Body of pancreas (tissue), 4 donors: Measurements from ENCODE around the gene PFDN1. TPM values are rescaled to one million over a fixed set of nuclear protein-coding genes. Genes with fewer than 3 reads are reported as not detected.
A peak's percentile ranks its signal among the peaks of the same experiment; 100 is the strongest.

Experiments
- ATAC-seq: fragments of 150-250 bp; one replicate; pipeline ENCODE4 v1.9.1; 2016
- DNase-seq, 4 donors: peaks; one replicate each; pipeline ENCODE4 v3.0.0-alpha.2; 2019
- H3K27ac ChIP-seq, 4 donors: fragments of 200-600 bp; sonication (generic); 1 replicate in 3 of 4; 2 replicates in 1 of 4; pipeline versions ENCODE4 v1.5.1 to v1.6.1; 2016 to 2019; ENCODE audit warnings: mild to moderate bottlenecking in 1 of 4, mixed read lengths in 1 of 4, moderate library complexity in 1 of 4
- H3K27me3 ChIP-seq, 2 donors: fragments of 200-600 bp; sonication (generic); one replicate each; pipeline ENCODE4 v1.6.0; 2016; ENCODE audit warnings: mild to moderate bottlenecking in 1 of 2
- H3K36me3 ChIP-seq, 2 donors: fragments of 200-600 bp; sonication (generic); replicated peaks in 1 of 2; 2 replicates each; pipeline ENCODE4 v1.5.1; 2016; ENCODE audit warnings: low read depth in 2 of 2; ENCODE audit not compliant: insufficient read depth in 1 of 2
- H3K4me1 ChIP-seq: fragments of 200-600 bp; sonication (generic); one replicate; pipeline ENCODE4 v1.6.0; 2016
- H3K4me3 ChIP-seq, 2 donors: fragments of 200-600 bp; sonication (generic); 1 replicate in 1 of 2; 2 replicates in 1 of 2; pipeline ENCODE4 v1.5.1; 2016 to 2019
- H3K9me3 ChIP-seq, 3 donors: fragments of 200-600 bp; sonication (generic); 1 replicate in 2 of 3; 2 replicates in 1 of 3; pipeline ENCODE4 v1.5.1; 2016
- CTCF ChIP-seq, 7 experiments: fragments of 450-650 bp in 4 of 7; fragments of 200-600 bp in 3 of 7; sonication (generic) in 3 of 7; IDR thresholded peaks; one replicate each; pipeline ENCODE4 v1.5.1; 2016 to 2019; ENCODE audit warnings: antibody characterized with exemption in 7 of 7
- POLR2A ChIP-seq, 3 donors: fragments of 450-650 bp; IDR thresholded peaks; one replicate each; pipeline ENCODE4 v1.6.1; 2016; ENCODE audit warnings: antibody characterized with exemption in 3 of 3, mild to moderate bottlenecking in 2 of 3
- WGBS, 2 donors: methylation state at CpG; one replicate each; pipeline ENCODE4 v1.1.5; 2017; 5-methylcytosine and 5-hydroxymethylcytosine counted together
- intact Hi-C: fragments of 100-400 bp; cut with DNase I; formaldehyde crosslinking; loops from one replicate; pipeline ENCODE4 v1.15.1; 2023
- total RNA-seq, 2 donors: library from RNA; depleted of rRNA; stranded (reverse); fragments of >200 nt; gene quantifications; one replicate each; pipeline ENCODE4 v1.1.0, GENCODE V29; 2016

Gene PFDN1
- total RNA-seq, 2 donors from 2014 or later: 37.6 to 54.1 TPM

- H3K4me1 ChIP-seq: peaks cover 53% of the 10 kb centered on the region
- TF ChIP-seq POLR2A (IDR thresholded peaks at IDR 0.05) (no peak), CTCF (IDR thresholded peaks at IDR 0.05) (peak; percentile 21 to 55 (median 47))
- no peak overlapping the region for H3K4me3 ChIP-seq
- no peak for ATAC-seq
- no peaks in the 10 kb centered on the region for H3K9me3 ChIP-seq
- H3K27me3 ChIP-seq: no peaks in the 10 kb centered on the region
- DNase-seq: peak; percentile 62 to 71 (median 66)
- H3K27ac ChIP-seq: peak overlapping the region in 3 of 4 donors; percentile 51 to 74 (median 69)
- 54 to 56% methylated on average over 10 to 11 of the region's 11 CpGs for WGBS, 2 donors
- no peaks in the 10 kb centered on the region for H3K36me3 ChIP-seq
- intact Hi-C loops: no loop called here
Observed at GRCh38 chr5:140239939-140240700, 62.8 kb downstream of the PFDN1 start.

GRCh38 chr5:140239461-140239860 is 63.4 kb downstream of the PFDN1 start:
- Histone ChIP-seq H3K27ac (no peak overlapping the region), H3K4me3 (no peak overlapping the region), H3K36me3 (no peaks in the 10 kb centered on the region), H3K27me3 (no peaks in the 10 kb centered on the region), H3K9me3 (no peaks in the 10 kb centered on the region), H3K4me1 (peaks cover 49% of the 10 kb centered on the region)
- TF ChIP-seq POLR2A (IDR thresholded peaks at IDR 0.05) (no peak), CTCF (IDR thresholded peaks at IDR 0.05) (no peak)
- WGBS, 2 donors: 92% methylated on average over 5 of the region's 5 CpGs; no CpG with 5 or more reads in 1 of the 2 donors
- ATAC-seq (no peak), DNase-seq (no peak)
- intact Hi-C loops: no loop called here

- DNase-seq (no peak), ATAC-seq (no peak)
- H3K9me3 ChIP-seq: no peaks in the 10 kb centered on the region
- WGBS, 2 donors: 92 to 99% methylated on average over 6 of the region's 6 CpGs
- H3K36me3 ChIP-seq: no peaks in the 10 kb centered on the region
- TF ChIP-seq CTCF (IDR thresholded peaks at IDR 0.05): no peak
- no peak for TF ChIP-seq POLR2A (IDR thresholded peaks at IDR 0.05)
- intact Hi-C loops: no loop called here
- no peak overlapping the region for H3K27ac ChIP-seq
- H3K27me3 ChIP-seq: no peaks in the 10 kb centered on the region
- H3K4me3 ChIP-seq: no peak overlapping the region
- peaks cover 42% of the 10 kb centered on the region for H3K4me1 ChIP-seq
Observed at GRCh38 chr5:140238756-140239155, 64.1 kb downstream of the PFDN1 start.

GRCh38 chr5:140236891-140237598 is 65.9 kb downstream of the PFDN1 start:
- no peaks in the 10 kb centered on the region for H3K9me3 ChIP-seq
- H3K36me3 ChIP-seq: no peaks in the 10 kb centered on the region
- TF ChIP-seq CTCF (IDR thresholded peaks at IDR 0.05) (no peak), POLR2A (IDR thresholded peaks at IDR 0.05) (no peak)
- WGBS, 2 donors: 86 to 87% methylated on average over 6 of the region's 6 CpGs
- DNase-seq: no peak
- ATAC-seq: no peak
- no peak overlapping the region for H3K4me3 ChIP-seq
- intact Hi-C loops: no loop called here
- H3K27ac ChIP-seq: no peak overlapping the region
- H3K4me1 ChIP-seq: peaks cover 26% of the 10 kb centered on the region
- H3K27me3 ChIP-seq: no peaks in the 10 kb centered on the region
